HK-2 (cell line): ENCODE data around the gene DLGAP1.

Experiments used
- DNase-seq: peaks from one replicate; pipeline ENCODE4 v3.0.0-alpha.2; 2018; ENCODE audit not compliant: unreplicated experiment

The DLGAP1 gene

DNA sequence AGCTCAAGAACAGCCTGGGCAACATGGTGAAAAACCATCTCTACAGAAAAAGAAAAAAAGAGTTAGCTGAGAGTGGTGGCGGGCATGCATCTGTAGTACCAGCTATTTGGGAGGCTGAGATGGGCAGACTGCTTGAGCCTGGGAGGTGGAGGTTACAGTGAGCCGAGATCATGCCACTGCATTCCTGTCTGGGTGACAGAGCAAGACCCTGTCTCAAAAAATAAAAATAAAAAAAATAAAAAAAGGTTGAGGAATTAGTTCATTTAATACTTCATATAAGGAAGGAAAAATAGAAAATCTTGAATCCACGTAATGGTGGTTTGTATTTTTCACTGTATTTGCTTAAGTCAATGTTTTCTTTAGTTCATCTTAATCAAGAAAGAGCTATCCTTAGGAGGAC lies 763.4 kb downstream of the DLGAP1 start:
- no peak for DNase-seq

DNA sequence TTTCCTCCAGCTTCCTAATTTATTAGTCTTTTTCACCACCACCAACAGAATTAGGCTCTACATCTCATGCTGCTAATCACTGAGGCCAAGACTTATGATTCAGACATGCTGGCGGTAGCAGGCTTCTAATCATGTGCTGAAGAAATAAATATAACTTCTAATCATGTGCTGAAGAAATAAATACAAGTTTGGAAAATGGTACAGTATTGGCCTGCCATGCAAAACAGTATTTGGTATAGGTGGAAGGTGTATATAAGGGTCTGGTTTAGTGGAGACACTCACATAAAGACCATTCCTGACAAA lies 764.4 kb downstream of the DLGAP1 start:
- no peak for DNase-seq

- peak; percentile 41 for DNase-seq
Observed at GRCh38 chr18:3689986-3690763, 764.9 kb downstream of the DLGAP1 start.

GRCh38 chr18:3689091-3689490 lies 766.0 kb downstream of the DLGAP1 start:
- DNase-seq: no peak

GRCh38 chr18:3688690-3689089 lies 766.4 kb downstream of the DLGAP1 start:
- DNase-seq: peak; percentile 83

DNA sequence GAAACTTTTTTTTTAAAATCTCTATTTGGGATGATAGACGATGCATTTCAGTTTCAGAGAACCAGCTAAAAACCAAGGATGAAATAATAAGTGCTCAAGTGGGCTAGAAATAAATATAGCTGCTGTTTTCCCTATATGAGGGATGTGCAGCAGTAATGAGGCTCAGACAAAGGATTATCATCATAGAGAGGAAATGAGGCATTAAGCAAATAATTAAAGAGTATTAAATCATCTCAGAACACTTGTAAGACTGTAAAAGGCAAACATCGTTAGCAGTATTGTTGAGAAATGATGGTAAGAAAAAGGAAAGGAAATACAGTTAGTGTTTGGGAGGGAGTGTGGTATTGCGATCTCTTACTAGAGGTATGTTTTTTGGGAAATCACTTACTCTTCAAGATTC lies 771.6 kb downstream of the DLGAP1 start:
- DNase-seq: no peak

- DNase-seq: no peak
Observed at GRCh38 chr18:3682061-3682460, 773.0 kb downstream of the DLGAP1 start.

DNA sequence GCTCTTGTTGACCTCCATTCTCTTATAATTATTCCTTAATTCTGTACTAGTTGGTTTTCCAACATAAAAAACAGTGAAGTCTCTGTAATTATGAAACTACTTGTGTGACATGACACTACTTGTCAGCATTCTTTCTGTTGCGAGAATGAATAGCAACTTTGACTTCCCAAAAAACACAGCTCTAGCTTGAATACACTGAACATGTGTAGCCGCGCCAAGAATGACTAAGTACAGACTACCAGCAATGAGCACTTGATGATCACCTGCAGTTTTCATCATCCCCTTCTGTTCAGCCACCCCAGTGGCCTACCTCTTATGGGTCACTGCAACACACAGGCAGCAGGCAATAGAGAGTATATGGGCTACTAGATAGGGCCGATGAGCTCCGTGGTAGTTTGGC lies 775.9 kb downstream of the DLGAP1 start:
- DNase-seq: no peak

- no peak for DNase-seq
Observed at GRCh38 chr18:3675994-3676393, 779.1 kb downstream of the DLGAP1 start.

DNA sequence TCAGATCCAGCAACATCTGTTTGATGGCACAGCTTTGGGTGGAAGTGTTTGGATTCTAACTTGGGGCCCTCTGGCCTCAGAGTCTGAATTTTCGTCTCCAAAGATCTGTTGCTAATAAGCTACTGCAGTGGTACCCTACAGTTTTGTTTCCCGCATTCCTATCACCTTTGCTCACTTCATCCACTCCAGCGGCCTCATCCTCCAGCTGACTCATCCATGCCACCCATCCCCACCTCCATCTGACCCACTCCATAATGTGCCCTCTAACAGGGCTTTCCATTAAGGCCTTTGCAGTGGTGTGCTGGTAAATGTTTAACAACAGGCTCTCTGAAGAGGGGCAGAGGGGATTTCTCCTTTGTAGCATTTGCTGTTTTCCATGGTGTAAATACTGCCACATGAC lies 779.7 kb downstream of the DLGAP1 start:
- peak; percentile 75 for DNase-seq

DNA sequence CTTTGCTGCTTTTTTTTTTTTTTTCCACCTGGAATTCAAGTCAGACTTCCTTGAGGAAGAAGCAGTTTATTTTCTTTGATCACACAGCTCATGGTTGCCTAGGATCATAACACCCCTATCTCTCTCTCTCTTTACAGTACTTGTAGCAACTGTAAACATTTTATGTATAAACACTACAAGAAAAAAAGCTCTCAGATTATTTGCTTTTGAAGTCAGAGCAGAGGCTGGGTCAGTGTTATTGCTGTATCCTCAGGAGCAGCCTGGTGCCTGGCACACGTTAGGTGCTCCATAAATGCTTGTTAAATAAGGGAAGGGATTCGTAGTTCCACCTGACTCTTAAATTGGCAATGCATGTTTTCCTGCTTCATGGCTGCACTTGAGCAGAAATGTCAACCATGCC lies 783.9 kb downstream of the DLGAP1 start:
- no peak for DNase-seq

DNA sequence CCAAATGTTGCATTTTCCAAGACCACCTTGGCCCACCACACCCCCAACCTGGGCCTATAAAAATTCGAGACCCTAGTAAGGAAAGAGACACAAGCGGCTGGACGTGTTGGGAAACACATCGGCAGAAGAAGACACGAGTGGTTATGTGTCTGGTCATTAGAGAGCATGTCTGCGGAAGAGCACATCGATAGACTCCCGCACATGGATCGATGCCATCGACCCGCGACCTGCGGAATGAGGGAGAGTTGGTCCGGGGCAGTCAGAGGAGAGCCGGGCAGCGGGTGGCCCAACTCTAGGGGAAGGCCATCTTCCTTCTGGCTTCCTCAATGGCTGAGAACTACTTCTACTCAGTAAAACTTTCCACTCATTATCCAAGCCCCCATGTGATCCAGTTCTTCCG lies 785.7 kb downstream of the DLGAP1 start:
- DNase-seq: no peak

DNA sequence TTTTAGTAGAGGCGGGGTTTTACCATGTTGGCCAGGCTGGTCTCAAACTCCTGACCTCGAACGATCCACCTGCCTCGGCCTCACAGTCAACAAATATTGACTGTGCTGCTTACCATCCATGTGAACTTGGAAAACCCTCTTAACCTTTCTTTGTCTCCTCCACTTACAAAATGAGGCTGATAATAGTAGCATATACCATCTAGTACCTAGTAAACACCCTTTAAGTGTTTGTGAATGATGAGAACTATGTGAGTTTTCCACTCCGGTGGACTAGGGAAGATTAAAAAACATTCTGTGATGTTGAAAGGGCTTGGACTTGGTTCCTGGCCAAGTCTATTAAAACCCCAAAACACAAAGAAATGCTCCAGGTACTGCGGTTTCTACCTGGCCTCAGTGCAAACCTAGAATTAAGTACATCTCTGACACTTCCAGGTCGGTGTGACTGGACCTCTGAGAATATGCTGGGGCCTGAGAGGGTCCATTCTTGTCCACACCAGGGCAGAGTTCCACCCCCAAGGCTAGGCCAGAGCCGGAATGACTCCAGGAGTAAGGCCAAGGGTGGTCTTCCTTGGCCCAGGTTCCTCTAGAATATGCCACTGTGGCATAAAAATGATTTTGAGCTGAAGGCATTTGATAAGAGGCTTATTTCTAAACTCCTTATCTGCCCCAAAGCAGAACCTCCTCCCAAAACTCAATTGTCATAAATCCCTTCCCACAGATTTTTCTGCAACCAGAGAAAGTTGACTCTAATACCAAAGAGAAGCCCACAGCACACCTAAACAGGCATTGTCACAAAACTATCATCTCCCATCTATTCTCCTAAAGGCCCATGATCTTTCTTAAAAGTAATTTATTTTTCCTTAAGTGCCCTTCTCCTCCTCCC lies 787.6 kb downstream of the DLGAP1 start:
- no peak for DNase-seq

DNA sequence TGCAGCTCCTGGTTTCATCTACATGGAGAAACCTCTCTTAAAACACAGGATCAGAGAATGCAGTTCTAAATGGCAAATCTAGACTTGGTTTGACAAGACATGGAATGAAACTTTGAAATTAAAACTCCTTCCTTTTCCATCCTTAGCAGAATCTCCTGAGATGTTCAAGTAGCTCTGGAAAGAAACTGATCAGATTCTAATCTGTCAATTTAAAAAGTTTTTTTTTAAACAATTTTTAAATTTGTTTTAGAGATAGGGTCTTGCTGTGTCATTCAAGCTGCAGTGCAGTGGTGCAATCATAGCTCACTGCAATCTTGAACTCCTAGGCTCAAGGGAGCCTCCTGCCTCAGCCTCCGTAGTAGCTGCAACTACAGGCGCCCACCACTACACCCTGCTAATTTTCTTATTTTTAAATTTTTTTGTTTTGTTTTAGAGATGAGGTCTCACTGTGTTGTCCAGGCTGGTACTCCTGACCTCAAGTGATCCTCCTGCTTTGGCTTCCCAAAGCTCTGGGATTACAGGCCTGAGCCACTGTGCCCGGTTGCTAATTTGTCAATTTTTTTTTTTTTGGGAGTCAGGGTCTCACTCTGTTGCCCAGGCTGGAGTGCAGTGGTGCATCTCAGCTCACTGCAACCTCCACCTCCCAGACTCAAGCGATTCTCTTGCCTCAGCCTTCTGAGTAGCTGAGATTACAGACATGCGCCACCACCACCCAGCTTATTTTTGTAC lies 788.4 kb downstream of the DLGAP1 start:
- no peak for DNase-seq

DNA sequence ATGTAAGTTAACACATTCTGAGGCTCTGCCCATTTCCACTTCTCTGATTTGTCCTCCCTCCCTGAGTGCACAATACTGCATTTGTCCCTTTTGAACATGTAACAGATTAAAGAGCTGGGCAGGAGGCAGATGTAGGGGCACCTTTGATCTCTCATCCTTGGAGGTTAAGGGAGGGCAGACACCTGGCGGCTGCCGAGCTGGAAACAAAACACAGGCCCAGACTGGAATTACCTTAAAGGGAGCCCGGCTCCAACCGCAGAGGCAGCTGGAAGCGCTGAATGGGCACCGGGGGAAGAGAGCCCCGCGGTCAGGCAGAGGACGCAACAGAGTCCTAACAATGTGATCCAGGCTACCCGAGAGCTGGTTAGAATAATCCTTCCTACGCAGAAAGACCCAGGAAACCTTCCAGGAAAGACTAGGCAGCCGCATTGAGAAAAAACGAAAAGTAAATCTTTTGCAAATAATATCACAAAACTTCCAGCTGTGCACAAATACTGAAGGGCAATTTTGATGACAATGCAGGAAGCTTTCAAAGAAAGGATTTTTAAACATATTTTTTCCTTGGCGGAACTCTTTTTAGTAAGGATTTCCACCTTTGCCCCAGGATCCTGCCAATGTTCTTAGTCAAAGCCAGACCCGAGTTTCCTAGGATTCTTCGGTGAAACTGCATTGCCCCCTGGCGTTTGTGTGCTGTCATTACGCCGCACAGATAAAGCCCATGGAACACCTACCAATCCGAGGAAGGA lies 789.2 kb downstream of the DLGAP1 start:
- DNase-seq: peak; percentile 85

GRCh38 chr18:3665204-3665603 lies 789.9 kb downstream of the DLGAP1 start:
- DNase-seq: no peak

DNA sequence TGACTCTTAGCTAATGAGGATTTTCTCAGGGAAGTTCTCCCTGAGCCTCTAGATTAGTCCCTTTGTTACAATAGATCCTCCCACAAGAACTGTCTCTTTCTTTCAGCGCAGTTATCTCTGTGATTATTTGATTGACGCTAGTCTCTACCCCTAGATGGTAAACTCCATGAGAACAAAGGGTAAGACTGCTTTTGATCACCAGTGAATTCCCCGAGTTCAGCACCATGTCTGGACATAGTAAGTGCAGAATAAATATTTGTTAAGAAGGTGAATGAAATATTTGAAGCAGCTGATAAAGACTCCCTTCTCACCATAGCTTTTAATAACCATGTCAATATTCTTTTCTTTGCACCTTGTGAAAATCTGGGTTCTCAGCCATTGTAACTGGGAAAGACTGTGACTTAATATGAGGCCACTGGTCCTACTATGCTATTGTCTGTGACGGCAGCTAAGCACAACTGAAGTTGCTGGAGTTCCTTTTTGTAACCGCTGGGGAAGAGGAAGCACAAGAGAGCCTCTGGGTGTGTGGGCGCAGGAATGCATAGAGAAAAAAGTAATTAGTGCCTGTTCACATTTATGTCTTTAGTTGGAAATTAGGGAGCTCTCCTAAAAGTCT lies 790.4 kb downstream of the DLGAP1 start:
- no peak for DNase-seq

GRCh38 chr18:3663870-3664512 lies 791.1 kb downstream of the DLGAP1 start:
- DNase-seq: no peak

- no peak for DNase-seq
Observed at GRCh38 chr18:3661989-3662388, 793.1 kb downstream of the DLGAP1 start.

- DNase-seq: no peak
Observed at GRCh38 chr18:3660739-3661515, 794.2 kb downstream of the DLGAP1 start.
